Measurements from ENCODE around the gene NXPH4.

NXPH4 gene

DNA sequence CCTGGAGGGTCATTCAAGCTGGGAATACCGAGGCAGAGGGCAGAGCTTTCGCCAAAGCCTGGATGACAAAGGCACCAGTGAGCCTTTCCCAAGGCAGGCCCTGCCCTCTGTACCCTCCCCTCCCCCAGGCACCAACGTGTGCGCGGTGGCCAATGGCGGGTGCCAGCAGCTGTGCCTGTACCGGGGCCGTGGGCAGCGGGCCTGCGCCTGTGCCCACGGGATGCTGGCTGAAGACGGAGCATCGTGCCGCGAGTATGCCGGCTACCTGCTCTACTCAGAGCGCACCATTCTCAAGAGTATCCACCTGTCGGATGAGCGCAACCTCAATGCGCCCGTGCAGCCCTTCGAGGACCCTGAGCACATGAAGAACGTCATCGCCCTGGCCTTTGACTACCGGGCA is 31.2 kb upstream of the NXPH4 start:
- DNase-seq: no peak

DNA sequence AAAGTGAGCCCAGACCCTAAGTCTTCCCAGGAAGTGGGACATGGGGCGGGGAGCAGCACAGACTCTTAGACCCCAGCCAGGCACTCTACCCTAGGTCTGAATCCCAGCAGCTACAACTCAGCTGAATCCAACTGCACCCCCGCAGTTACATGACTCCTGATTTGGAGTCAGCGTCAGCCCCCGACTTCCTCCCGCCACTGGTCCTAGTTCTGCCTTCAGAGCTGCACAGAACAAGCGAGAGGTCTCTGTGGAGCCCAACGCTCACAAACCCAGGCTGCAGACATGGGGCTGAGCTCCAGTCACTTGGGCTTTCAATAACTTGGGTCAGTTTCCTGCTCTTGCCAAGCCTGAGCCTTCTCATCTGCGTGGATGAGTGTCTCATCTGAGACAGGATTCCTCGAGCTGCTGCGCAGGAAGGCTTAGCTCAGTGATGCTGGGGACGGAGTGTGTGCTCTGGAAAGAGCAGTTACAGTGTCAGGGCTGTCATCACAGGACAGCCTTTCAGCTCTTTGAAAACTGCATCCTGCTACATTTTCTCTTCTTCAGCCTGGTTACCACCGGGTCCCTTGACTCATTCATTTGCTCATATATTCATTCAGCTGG is 30.6 kb upstream of the NXPH4 start:
- DNase-seq: no peak

DNA sequence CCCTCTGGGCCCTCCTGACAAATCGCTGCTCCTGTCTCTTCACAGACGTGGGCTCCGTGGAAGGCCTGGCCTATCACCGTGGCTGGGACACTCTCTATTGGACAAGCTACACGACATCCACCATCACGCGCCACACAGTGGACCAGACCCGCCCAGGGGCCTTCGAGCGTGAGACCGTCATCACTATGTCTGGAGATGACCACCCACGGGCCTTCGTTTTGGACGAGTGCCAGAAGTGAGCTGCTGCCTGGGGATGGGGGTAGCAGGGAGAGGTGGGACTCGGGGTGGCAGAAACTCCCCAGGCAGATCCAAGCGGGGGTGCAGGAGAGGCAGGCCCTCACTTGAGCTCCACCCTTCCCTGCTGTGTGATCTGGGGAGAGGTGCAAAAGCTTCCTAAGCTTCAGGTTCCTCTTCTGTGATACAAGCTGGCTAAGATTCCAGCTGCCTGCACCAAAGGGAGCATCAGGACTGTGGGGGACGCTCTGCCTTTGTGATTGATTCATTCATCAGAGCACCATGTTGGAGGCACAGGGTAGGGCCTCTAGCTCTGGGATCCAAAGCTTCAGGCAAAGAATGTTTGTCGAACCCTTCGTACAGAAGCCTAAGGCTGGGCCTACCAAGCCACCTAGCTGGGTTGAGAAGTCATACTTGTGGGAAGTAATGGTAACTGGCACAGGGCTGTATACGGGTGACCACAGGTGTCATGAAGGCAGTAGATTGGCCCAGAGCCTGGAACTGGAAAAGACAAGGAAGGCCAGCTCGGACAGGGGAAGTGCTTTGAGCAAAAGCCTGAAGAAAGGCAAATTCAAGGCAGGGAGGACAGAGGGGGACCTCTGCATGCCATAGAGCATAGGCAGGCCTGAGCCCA is 29.1 kb upstream of the NXPH4 start:
- DNase-seq: no peak

DNA sequence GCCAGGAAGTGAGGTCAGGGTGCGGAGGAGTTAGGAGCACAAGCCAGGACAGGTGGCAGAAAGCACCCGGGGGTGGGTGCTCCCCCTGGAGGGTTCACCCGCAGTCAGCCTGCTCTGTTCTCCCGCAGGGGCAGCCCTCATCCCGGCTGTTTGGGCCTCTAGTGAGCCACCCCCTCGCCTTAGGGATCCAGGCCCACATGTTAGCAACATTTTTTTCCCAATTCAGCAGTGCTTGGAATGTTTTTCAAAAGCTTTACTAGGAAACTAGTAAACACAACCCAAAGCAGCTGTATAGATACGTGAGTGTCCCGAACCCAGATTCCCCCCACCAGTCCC is 28.5 kb upstream of the NXPH4 start:
- DNase-seq: no peak

DNA sequence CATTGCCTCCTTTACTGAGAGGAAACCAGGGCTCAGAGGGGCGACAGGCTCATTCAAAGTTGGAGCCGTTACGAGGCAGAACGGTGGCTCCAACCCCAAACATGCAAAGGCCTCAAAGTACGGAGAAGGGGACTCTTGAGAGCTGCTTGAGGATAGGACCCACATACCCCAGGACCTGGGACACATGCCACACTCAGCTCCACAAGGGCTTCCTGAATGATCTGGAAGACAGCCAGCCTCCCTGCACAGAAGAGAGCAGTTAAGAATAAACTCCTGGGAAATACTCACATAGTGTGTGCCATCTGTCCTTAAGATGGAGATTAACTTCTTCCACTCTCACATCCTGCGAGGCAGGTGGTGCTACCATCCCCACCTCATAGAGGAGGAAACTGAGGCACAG is 26.6 kb upstream of the NXPH4 start:
- DNase-seq: no peak

DNA sequence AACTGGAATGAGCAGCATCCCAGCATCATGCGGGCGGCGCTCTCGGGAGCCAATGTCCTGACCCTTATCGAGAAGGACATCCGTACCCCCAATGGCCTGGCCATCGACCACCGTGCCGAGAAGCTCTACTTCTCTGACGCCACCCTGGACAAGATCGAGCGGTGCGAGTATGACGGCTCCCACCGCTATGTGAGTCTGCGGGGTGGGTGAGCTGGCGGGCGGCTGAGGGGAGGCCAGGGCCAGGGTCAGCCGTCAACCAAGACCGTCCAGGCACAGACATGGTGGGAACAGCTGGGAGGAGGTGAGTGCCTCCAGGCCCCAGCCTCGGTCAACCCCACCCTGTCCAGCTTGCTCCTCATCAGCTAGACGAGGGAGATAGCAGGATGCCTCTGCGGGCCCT is 25.8 kb upstream of the NXPH4 start:
- no peak for DNase-seq

DNA sequence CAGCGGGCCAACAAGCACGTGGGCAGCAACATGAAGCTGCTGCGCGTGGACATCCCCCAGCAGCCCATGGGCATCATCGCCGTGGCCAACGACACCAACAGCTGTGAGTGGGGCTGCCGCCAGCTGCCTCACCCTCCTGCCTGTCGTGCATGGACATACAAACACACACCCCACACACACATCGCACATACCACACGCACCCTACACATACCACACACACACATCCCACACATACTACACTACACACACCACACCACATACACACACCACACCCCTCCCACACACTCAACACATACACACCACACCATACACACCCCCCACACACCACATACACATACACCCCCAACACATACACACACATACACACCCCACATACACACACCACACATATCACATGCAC is 25.2 kb upstream of the NXPH4 start:
- no peak for DNase-seq

DNA sequence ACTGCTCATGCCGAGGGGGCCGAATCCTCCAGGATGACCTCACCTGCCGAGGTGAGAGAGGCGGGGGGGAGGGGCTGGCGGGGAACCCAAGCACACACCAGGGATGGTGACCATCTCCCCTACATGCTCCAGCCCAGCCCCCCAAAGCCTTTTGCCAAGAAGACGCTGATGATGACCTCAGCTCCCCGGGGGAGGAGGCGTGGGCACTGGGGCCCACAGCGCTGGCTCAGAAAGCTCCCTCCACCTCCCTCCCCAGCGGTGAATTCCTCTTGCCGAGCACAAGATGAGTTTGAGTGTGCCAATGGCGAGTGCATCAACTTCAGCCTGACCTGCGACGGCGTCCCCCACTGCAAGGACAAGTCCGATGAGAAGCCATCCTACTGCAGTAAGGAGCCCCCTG is 23.7 kb upstream of the NXPH4 start:
- no peak for DNase-seq

DNA sequence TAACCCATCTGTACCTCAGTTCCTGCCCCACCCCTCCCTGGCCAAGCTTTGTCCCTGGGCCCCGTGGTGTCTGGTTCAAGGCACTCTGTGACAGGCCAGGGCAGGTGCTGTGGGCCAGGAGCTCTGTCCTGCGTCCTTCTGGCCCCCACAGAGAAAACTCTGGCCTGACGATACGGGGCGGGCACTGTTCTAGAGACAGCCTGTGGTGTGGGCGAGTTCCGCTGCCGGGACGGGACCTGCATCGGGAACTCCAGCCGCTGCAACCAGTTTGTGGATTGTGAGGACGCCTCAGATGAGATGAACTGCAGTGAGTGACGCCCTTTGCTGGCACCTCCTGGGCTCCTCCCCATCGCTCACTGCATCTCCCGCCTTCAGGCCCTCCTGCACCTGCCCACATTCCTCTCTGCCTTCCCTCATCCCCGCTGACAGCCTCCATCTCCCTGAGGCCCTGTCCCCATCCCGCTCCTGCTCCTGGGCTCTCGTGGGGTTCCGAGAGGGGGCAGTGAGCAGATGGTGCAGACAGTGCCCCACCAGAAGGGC is 22.8 kb upstream of the NXPH4 start:
- no peak for DNase-seq

DNA sequence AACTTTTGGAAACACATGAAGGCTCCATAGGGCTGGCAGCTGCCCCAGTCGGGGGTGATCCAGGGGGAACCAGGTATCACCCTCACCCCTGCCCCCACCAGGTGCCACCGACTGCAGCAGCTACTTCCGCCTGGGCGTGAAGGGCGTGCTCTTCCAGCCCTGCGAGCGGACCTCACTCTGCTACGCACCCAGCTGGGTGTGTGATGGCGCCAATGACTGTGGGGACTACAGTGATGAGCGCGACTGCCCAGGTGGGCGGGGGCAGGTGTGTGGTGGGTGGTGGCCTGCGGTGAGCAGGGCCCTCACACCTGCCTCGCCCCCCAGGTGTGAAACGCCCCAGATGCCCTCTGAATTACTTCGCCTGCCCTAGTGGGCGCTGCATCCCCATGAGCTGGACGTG is 22.3 kb upstream of the NXPH4 start:
- no peak for DNase-seq

DNA sequence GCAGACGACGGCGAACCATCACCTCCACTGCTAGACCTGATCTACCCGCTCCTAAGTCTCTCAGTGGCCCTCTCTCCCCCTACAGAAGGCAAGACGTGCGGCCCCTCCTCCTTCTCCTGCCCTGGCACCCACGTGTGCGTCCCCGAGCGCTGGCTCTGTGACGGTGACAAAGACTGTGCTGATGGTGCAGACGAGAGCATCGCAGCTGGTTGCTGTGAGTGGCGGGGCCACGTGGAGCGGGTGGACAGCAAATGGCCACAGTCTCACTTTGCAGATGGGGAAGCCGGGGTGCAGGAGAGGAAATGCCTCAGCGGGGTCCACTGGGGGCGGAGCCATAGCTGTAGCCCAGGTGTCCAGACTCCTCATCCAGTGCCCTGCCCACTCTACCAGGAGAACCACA is 21.4 kb upstream of the NXPH4 start:
- DNase-seq: no peak

DNA sequence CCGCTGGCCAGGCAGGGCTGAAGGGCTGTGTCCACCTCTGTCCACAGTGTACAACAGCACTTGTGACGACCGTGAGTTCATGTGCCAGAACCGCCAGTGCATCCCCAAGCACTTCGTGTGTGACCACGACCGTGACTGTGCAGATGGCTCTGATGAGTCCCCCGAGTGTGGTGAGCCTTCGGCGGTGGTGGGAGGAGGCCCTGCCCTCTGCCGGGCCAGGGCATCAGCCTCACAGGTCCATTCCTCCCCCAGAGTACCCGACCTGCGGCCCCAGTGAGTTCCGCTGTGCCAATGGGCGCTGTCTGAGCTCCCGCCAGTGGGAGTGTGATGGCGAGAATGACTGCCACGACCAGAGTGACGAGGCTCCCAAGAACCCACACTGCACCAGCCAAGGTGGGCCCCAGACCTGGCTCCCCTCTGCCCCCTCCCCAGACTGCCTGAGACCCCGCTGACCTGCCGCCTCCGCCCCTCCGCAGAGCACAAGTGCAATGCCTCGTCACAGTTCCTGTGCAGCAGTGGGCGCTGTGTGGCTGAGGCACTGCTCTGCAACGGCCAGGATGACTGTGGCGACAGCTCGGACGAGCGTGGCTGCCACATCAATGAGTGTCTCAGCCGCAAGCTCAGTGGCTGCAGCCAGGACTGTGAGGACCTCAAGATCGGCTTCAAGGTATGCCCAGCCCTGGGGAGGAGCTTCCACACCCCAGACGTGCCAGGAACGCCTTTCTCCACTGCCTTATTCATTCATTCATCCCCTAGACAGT is 20.8 kb upstream of the NXPH4 start:
- DNase-seq: no peak

DNA sequence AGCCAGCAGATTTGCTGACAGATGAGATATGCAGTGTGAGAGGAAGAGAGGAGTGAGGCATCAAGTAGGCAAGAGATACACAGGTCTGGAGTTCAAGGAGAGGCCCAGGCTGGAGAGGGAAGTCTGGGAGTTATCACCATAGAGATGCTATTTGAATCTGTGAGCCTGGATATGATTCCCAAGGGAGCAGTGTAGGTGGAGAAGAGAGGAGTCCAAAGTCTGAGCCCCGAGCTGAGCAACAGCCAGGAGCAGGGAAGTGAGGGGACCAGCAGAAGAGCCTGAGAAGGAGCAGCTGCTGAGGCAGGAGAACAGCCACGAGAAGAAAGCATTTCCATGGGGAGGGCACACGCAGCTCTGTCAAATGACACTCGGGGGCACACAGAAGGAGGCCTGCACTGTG is 20.2 kb upstream of the NXPH4 start:
- DNase-seq: no peak

DNA sequence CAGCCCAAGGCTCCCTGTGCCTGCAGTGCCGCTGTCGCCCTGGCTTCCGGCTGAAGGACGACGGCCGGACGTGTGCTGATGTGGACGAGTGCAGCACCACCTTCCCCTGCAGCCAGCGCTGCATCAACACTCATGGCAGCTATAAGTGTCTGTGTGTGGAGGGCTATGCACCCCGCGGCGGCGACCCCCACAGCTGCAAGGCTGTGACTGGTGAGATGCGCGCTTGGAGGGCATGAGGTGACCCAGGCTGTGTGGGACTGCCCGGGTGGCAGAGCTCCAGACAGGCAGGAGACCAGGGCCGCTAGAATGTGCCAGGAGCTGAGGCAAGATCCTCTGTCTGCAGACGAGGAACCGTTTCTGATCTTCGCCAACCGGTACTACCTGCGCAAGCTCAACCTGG is 19.6 kb upstream of the NXPH4 start:
- DNase-seq: no peak

DNA sequence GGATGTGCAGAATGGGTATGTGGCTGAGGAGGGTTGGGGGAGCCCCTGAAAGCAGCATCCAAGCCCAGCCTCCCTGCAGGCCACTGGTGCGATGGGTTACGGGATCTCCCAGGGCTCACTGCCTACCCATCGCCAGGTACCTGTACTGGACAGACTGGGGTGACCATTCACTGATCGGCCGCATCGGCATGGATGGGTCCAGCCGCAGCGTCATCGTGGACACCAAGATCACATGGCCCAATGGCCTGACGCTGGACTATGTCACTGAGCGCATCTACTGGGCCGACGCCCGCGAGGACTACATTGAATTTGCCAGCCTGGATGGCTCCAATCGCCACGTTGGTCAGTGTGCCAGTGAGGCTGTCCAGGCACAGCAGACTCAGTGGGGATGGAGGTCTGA is 18.3 kb upstream of the NXPH4 start:
- no peak for DNase-seq

DNA sequence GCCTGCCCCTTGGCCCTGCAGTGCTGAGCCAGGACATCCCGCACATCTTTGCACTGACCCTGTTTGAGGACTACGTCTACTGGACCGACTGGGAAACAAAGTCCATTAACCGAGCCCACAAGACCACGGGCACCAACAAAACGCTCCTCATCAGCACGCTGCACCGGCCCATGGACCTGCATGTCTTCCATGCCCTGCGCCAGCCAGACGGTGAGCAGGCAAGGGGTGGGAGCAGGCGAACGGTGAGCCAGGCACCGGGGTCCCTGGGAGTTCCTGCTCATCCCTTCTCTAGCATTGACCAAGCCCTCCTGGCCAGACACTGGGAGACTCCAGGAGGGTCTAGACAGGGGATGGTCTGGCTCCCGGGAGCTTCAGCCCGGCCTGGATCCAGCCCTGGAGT is 17.4 kb upstream of the NXPH4 start:
- no peak for DNase-seq

DNA sequence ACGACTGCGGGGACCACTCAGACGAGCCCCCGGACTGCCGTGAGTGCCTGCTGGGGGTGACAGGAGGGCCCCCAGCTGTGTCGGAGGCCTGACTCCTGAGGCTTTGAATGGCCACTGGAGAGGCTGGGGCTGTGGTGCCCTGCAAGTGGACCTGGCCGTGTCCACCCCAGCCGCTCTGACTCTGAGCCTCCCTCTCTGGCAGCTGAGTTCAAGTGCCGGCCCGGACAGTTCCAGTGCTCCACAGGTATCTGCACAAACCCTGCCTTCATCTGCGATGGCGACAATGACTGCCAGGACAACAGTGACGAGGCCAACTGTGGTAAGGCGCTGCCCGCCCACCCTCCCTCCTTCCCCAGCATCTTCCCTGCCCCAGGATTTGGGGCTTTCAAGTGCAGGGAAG is 16.1 kb upstream of the NXPH4 start:
- DNase-seq: no peak

DNA sequence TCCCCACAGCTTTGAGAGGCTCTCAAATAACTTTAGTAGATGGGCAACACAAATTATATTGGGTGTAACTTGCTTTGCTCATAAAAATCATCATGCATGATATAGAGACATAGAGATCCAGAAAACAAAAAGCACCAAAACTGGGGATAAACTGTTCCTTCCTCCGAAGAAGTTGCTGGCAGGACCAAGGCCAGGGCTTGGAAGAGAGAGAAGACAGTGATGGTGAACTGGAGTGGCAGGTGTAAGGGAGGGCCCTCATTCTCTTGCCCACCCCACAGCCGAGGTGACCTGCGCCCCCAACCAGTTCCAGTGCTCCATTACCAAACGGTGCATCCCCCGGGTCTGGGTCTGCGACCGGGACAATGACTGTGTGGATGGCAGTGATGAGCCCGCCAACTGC is 15.4 kb upstream of the NXPH4 start:
- no peak for DNase-seq

DNA sequence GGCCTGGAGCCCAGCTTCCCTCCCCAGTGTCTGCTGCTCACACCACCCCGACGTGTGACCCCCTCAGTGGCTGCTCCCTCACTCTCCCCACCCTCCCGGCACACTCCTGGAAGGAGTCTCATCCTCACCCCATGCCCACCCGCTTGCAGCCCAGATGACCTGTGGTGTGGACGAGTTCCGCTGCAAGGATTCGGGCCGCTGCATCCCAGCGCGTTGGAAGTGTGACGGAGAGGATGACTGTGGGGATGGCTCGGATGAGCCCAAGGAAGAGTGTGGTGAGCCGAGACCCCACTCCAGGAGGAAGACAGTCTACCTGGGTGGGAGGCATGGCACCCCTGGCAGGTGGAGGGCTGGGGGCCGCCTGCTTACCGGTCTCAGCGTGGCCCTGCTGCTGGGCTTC is 15.0 kb upstream of the NXPH4 start:
- no peak for DNase-seq

DNA sequence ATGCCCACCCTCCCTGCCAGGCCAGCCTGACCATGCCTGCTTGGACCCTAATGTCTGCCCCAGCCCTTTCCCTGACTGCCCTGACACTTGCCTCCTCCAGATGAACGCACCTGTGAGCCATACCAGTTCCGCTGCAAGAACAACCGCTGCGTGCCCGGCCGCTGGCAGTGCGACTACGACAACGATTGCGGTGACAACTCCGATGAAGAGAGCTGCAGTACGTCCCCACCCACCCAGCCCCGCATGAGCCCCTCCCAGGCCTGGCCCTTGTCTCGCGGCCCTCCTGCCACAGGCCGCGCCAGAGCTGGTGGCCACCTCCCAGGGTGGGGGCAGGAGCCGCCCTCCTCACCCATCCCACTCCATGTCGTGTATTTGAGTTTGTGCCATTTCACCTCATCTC is 14.3 kb upstream of the NXPH4 start:
- no peak for DNase-seq

DNA sequence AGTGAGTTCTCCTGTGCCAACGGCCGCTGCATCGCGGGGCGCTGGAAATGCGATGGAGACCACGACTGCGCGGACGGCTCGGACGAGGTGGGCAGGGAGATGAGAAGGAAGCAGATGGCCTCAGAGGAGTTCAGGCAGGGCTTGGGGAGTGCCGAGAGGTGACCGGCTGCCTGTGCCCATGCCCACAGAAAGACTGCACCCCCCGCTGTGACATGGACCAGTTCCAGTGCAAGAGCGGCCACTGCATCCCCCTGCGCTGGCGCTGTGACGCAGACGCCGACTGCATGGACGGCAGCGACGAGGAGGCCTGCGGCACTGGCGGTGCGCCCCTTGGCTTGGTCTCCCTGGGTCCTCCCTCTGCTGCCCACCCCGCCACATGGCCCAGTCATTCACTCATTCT is 13.4 kb upstream of the NXPH4 start:
- DNase-seq: no peak

DNA sequence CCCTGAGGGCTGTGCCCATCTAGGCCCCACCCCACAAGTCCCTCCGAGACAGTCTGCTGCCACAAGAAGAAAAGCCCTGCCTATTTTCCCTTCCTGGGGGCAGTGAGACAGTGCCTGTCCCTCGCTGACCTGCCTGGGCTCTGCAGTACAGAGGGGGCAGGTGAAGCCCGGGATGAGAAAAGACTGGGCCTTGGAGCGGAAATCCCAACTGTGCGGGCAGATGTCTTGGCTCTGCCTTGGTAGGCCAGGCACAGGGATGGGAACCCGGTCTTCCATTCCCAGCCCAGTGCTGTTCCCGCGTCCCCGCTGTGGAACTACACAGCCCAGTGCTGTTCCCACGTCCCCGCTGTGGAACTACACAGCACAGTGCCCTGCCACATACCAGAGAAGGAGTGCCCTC is 12.8 kb upstream of the NXPH4 start:
- no peak for DNase-seq

DNA sequence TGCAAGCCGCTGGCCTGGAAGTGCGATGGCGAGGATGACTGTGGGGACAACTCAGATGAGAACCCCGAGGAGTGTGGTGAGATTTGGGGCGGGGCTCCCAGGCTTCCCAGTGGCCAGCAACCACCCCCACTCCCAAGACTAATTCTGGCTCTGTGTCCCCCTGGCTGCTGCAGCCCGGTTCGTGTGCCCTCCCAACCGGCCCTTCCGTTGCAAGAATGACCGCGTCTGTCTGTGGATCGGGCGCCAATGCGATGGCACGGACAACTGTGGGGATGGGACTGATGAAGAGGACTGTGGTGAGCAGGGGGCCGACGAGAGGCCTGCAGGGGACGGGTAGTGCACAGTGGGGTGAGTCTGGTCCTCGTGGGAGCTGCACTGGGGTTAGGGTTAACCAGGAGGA is 12.1 kb upstream of the NXPH4 start:
- no peak for DNase-seq

DNA sequence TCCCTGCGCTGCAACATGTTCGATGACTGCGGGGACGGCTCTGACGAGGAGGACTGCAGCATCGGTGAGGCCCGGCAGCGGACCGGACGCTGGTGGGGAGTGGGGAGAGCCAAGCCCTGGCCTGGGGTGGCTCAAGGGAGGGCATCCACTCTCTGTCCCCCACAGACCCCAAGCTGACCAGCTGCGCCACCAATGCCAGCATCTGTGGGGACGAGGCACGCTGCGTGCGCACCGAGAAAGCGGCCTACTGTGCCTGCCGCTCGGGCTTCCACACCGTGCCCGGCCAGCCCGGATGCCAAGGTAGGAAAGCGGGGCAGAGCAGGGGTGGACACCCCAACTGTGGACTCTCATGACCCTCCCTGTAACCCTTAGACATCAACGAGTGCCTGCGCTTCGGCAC is 11.4 kb upstream of the NXPH4 start:
- DNase-seq: no peak

Data from NCI-H146 (cell line).